ENCODE results near the gene ZSCAN16. TPM values are rescaled to one million over a fixed set of nuclear protein-coding genes. Genes with fewer than 3 reads are reported as not detected.

ZSCAN16 gene
- total and polyA plus RNA-seq, 2 donors (not counting 1 experiment from before 2014, with no cell fraction given): 5.4 to 15.4 TPM

- H3K4me3 Mint-ChIP-seq: peak overlapping the region; percentile 94
- Histone ChIP-seq H3K27ac (ENCODE audit: low read length in 2 of 2) (peak overlapping the region; percentile 20 to 97), H2AFZ (ENCODE audit: insufficient read depth, low read depth, low read length, poor library complexity, severe bottlenecking) (peak overlapping the region; percentile 26), H3K9ac (ENCODE audit: low read length) (no peak overlapping the region), H4K20me1 (ENCODE audit: control insufficient read depth, insufficient read depth, low read length, poor library complexity, severe bottlenecking) (no peaks in the 10 kb centered on the region), H3K27me3 (replicated peaks in 1 of 4; ENCODE audit: control extremely low read depth in 1 of 4, control insufficient read depth in 3 of 4, insufficient read depth in 4 of 4, low read length in 3 of 4) (no peaks in the 10 kb centered on the region), H3K36me3 (replicated peaks in 1 of 2; ENCODE audit: control extremely low read depth in 1 of 2, control insufficient read depth in 1 of 2, extremely low read depth in 1 of 2, insufficient read depth in 2 of 2, low read length in 1 of 2) (peaks cover 0 to 4% of the 10 kb centered on the region in 2 experiments), H3K4me1 (ENCODE audit: control insufficient read depth in 2 of 2, insufficient read depth in 2 of 2, low read length in 2 of 2) (peaks cover 18 to 21% of the 10 kb centered on the region in 2 donors), H3K9me3 (ENCODE audit: control extremely low read depth in 1 of 3, control insufficient read depth in 2 of 3, insufficient read depth in 1 of 3, low read length in 2 of 3) (no peaks in the 10 kb centered on the region), H3K4me2 (replicated peaks; ENCODE audit: low read depth, low read length, poor library complexity, severe bottlenecking) (peak overlapping the region; percentile 94), H3K4me3 (ENCODE audit: control extremely low read depth in 1 of 5, extremely low read depth in 1 of 5, insufficient read depth in 1 of 5, low read depth in 2 of 5, low read length in 4 of 5) (no peak overlapping the region), H3K79me2 (ENCODE audit: control insufficient read depth, insufficient read depth, low read length) (peaks cover 13% of the 10 kb centered on the region)
- H3K9me3 Mint-ChIP-seq (ENCODE audit: insufficient read depth): no peaks in the 10 kb centered on the region
- peak overlapping the region; percentile 95 for H3K27ac Mint-ChIP-seq
- intact Hi-C loops (cut with micrococcal nuclease): loop anchor here (5.0 to 10.0 kb wide), 3 partner anchors 82 to 661 kb away; partner anchors contain the start of genes ZNF184 and ZSCAN31
- no peaks in the 10 kb centered on the region for H3K27me3 Mint-ChIP-seq
- no peak for ATAC-seq (ENCODE audit: low read depth)
- H3K4me1 Mint-ChIP-seq: peaks cover 47% of the 10 kb centered on the region
- POLR2A ChIA-PET: no interaction called here
- CTCF ChIA-PET: interaction anchor here (4.1 kb wide), 1 partner anchor 221 kb away, joined by 22 read pairs; no protein-coding TSS in a partner anchor
- WGBS (ENCODE audit: insufficient coverage): 6% methylated on average over 2 of the region's 3 CpGs
- peak; percentile 38 for DNase-seq
- TF ChIP-seq CTCF (IDR thresholded peaks at IDR 0.05): no peak
- TF ChIP-seq EZH2 (IDR thresholded peaks at IDR 0.05; ENCODE audit: borderline replicate concordance, insufficient read depth, low read depth, low read length, poor library complexity, severe bottlenecking): no peak
Measured at GRCh38 chr6:28135393-28135792, 11.0 kb downstream of the ZSCAN16 start.

Measured in B cell (primary cell).